HS-5 (cell line): Measurements from ENCODE around the gene FAM107B.
"Not testable (repeated sequence)": the region's sequence is repeated elsewhere in the genome, so short reads cannot be mapped to it uniquely, and the experiment has no call there.

ENCODE experiments used
- DNase-seq: peaks from one replicate; pipeline ENCODE4 v3.0.0-alpha.2; 2012; ENCODE audit warnings: low read depth

Gene FAM107B

GRCh38 chr10:14774797-14775196, at the start of gene FAM107B:
Gene FAM107B (minus strand): TSS chr10:14774897. CDS start chr10:14774663, 234 bp downstream.
- DNase-seq: no peak

GRCh38 chr10:14823966-14824365, 49.3 kb upstream of the FAM107B start:
- no peak for DNase-seq

- DNase-seq: no peak
Measured at GRCh38 chr10:14822879-14823755, 48.4 kb upstream of the FAM107B start.

GRCh38 chr10:14821635-14822375, 47.1 kb upstream of the FAM107B start:
- no peak for DNase-seq

GRCh38 chr10:14820775-14821154, 46.1 kb upstream of the FAM107B start:
- DNase-seq: no peak

- peak; percentile 67 for DNase-seq
Measured at GRCh38 chr10:14820010-14820774, 45.5 kb upstream of the FAM107B start.

GRCh38 chr10:14816717-14817116, 42.0 kb upstream of the FAM107B start:
- not testable (repeated sequence) for DNase-seq

GRCh38 chr10:14815681-14816080, 41.0 kb upstream of the FAM107B start:
- DNase-seq: no peak

GRCh38 chr10:14812271-14812670, 37.6 kb upstream of the FAM107B start:
- no peak for DNase-seq

- no peak for DNase-seq
Measured at GRCh38 chr10:14810969-14811953, 36.6 kb upstream of the FAM107B start.

GRCh38 chr10:14806318-14806717, 31.6 kb upstream of the FAM107B start:
- no peak for DNase-seq

GRCh38 chr10:14803827-14804226, 29.1 kb upstream of the FAM107B start:
- no peak for DNase-seq

GRCh38 chr10:14801723-14802122, 27.0 kb upstream of the FAM107B start:
- no peak for DNase-seq

- no peak for DNase-seq
Measured at GRCh38 chr10:14800397-14800796, 25.7 kb upstream of the FAM107B start.

GRCh38 chr10:14798636-14799035, 23.9 kb upstream of the FAM107B start:
- no peak for DNase-seq

GRCh38 chr10:14787938-14788337, 13.2 kb upstream of the FAM107B start:
- DNase-seq: no peak

GRCh38 chr10:14784459-14785055, 9.9 kb upstream of the FAM107B start:
- no peak for DNase-seq

GRCh38 chr10:14782691-14783363, 8.1 kb upstream of the FAM107B start:
- DNase-seq: no peak

- DNase-seq: no peak
Measured at GRCh38 chr10:14781763-14782162, 7.1 kb upstream of the FAM107B start.

- no peak for DNase-seq
Measured at GRCh38 chr10:14779001-14779651, 4.4 kb upstream of the FAM107B start.
